HG03103 (cell line): ENCODE data around the gene ALDH3A2.
"Not testable (repeated sequence)": the region's sequence is repeated elsewhere in the genome, so short reads cannot be mapped to it uniquely, and the experiment has no call there.

Source experiments
- ATAC-seq: cut with Tn5 transposase; IDR thresholded peaks from one replicate; pipeline ENCODE4 v1.9.1; 2021; ENCODE audit warnings: low read depth; ENCODE audit not compliant: unreplicated experiment

ALDH3A2 gene

GRCh38 chr17:19677736-19678379 lies 29.3 kb downstream of the ALDH3A2 start:
- no peak for ATAC-seq

- no peak for ATAC-seq
Measured at GRCh38 chr17:19678581-19679453, 30.3 kb downstream of the ALDH3A2 start.

- no peak for ATAC-seq
Measured at GRCh38 chr17:19683117-19683516, 34.6 kb downstream of the ALDH3A2 start.

- ATAC-seq: not testable (repeated sequence)
Measured at GRCh38 chr17:19684909-19685580, 36.5 kb downstream of the ALDH3A2 start.

GRCh38 chr17:19686400-19687090 lies 38.0 kb downstream of the ALDH3A2 start:
- ATAC-seq: no peak

GRCh38 chr17:19702217-19702641 lies 53.7 kb downstream of the ALDH3A2 start:
- ATAC-seq: no peak

- no peak for ATAC-seq
Measured at GRCh38 chr17:19703106-19703827, 54.7 kb downstream of the ALDH3A2 start.

- no peak for ATAC-seq
Measured at GRCh38 chr17:19703828-19704613, 55.5 kb downstream of the ALDH3A2 start.

GRCh38 chr17:19705201-19705600 lies 56.6 kb downstream of the ALDH3A2 start:
- ATAC-seq: no peak

GRCh38 chr17:19705771-19706770 lies 57.5 kb downstream of the ALDH3A2 start:
- no peak for ATAC-seq

GRCh38 chr17:19706791-19707727 lies 58.5 kb downstream of the ALDH3A2 start:
- no peak for ATAC-seq

GRCh38 chr17:19707728-19708221 lies 59.2 kb downstream of the ALDH3A2 start:
- ATAC-seq: no peak

GRCh38 chr17:19708431-19709175 lies 60.1 kb downstream of the ALDH3A2 start:
- no peak for ATAC-seq

GRCh38 chr17:19709841-19710240 lies 61.3 kb downstream of the ALDH3A2 start:
- no peak for ATAC-seq

- no peak for ATAC-seq
Measured at GRCh38 chr17:19712436-19713004, 64.0 kb downstream of the ALDH3A2 start.

- no peak for ATAC-seq
Measured at GRCh38 chr17:19713462-19713861, 64.9 kb downstream of the ALDH3A2 start.
